NCI-H2107 (cell line): ENCODE measurements around the gene NCBP3.
"Not testable (repeated sequence)": the region's sequence is repeated elsewhere in the genome, so short reads cannot be mapped to it uniquely, and the experiment has no call there.

ENCODE experiments used
- DNase-seq: peaks from one replicate; lab custom pipeline; 2025; lab: John Stamatoyannopoulos, UW

NCBP3 gene

DNA sequence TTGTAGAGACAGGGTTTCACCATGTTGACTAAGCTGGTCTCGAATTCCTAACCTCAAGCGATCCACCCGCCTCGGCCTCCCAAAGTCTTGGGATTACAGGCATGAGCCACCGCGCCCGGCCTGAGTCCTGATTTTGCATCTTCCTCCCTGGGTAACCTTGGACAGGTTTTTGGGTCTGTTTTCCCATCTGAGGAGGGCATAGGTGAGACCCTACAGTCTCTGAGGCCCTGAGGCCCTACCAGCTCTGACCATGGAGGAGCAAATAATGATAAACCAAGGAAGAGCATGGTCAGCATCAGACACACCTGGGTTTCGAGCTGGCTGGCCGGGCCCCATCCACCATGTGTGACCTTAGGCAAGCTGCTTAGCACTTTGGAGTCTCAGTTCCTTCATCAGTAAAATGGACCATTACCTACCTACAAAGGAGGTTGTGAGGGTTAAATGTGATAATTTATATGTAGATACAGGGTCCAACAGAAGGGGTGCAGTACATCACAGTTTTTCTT, 1.2 kb upstream of the NCBP3 start:
- no peak for DNase-seq

DNA sequence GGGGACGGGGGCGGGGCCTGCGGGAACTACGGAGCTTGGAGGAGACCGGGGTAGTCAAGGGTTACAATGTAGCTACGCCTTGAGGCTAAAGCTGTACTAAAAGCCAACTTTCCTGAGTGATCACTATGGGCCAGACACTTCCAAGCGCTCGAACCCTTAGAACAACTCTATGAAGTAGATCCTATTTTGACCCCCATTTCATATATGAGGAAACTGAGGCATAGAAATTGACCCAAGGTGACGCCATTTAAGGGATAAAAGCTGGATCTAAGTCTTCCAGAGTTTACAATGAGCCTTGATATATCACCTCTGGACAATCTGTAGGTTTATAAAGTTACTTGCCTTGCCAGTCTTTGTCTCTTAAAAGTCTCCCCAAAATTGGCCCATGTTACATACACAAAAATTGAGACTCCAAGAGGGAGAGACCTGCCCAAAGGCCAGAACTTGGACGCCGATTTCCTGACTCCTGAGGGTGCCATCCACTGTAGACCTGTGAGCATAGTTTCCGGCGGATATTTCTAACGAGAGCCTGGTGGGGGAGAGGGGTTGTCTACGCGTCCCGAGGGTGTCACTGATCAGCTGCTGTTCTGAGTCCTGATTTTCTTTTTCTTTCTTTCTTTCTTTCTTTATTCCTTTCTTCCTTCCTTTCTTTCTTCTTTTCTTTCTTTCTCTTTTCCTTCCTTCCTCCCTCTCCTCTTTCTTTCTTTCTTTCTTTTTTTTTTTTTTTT, 555 bp upstream of the NCBP3 start:
- no peak for DNase-seq

DNA sequence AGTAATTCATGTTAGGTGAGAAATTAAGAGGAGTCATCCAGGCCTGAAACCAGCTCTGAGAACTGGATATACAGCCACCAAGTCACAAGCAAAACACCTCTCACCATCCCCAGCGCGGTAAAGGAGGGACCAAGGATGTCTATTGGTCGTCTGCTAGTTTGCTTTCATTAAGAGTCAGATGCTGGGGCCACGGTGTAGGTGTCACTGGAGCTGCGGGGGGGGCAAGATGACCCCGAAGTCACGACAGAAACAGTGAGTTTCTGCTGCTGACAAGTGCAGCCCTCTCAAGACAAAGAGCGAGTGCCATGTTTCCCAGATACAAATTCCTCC, 790 bp downstream of the NCBP3 start:
- no peak for DNase-seq

DNA sequence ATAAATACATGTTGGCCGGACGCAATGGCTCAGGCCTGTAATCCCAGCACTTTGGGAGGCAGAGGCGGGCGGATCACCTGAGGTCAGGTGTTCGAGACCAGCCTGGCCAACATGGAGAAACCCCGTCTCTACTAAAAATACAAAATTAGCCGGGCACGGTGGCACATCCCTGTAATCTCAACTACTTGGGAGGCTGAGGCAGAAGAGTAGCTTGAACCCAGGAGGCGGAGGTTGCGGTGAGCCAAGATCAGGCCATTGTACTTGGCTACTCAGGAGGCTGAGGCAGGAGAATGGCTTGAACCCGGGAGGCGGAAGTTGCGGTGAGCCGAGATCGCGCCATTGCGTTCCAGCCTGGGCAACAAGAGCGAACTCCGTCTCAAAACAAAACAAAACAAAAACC, 1.5 kb downstream of the NCBP3 start:
- DNase-seq, result not testable (repeated sequence)

DNA sequence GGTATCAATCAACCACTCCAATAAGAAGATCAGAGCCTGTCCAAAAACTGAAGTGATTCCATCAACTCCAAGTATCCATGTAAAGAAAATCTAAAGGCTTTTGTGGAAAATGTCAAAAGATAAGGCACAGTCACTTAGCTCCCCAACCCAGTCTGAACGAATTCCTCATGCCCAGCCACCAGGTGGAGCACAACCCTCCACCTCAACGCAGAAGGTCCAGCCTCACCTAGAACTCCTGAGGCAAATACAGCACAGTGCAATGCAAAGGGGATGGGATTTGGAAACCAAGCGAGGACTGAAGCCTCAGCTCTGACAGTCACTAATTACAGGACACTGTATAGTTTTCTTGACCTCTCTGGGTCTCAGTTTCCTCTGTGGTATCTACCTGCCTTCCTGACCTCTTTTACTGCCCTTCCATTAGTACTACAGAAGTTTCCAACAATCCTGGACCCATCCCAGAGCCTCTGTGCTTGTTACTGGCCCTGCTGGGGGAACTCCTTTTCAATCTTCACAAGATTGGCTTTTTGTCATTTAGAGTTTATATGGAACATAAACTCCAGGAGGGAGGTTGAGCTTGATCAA, 2.0 kb downstream of the NCBP3 start:
- no peak for DNase-seq

DNA sequence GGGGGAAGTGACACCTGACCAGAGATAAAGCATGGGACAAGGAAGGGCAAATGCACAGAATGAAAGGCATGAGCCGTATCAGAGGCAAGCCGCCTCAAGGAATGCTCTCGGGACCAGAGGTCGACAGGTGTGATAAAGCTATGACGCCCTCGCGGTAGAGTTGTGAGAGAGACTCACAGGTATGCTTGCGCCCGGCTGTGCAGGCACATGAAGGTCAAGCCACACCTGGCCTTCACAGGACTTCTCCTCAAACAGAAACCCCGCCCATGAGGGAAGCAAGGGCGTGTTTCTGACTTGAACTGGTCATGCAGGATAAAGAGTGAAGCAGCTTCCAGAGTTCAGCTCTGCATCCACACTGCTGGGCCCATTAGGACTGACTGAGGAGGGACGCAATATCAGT, 7.8 kb downstream of the NCBP3 start:
- no peak for DNase-seq

DNA sequence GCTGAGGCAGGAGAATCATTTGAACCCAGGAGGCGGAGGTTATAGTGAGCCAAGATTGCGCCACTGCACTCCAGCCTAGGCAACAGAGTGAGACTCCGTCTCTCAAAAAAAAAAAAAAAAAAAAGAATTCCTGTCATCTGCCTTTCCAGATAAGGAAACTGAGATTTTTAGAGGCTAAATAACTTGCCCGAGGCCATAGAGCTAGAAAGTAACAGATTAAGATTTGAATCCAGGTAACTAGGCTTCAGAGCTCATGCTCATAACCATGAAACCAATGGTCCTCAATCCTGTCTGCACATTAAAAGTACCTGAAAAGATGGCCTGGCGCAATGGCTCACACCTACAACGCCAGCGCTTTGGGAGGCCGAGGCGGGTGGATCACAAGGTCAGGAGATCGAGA, 9.5 kb downstream of the NCBP3 start:
- DNase-seq, result no peak

DNA sequence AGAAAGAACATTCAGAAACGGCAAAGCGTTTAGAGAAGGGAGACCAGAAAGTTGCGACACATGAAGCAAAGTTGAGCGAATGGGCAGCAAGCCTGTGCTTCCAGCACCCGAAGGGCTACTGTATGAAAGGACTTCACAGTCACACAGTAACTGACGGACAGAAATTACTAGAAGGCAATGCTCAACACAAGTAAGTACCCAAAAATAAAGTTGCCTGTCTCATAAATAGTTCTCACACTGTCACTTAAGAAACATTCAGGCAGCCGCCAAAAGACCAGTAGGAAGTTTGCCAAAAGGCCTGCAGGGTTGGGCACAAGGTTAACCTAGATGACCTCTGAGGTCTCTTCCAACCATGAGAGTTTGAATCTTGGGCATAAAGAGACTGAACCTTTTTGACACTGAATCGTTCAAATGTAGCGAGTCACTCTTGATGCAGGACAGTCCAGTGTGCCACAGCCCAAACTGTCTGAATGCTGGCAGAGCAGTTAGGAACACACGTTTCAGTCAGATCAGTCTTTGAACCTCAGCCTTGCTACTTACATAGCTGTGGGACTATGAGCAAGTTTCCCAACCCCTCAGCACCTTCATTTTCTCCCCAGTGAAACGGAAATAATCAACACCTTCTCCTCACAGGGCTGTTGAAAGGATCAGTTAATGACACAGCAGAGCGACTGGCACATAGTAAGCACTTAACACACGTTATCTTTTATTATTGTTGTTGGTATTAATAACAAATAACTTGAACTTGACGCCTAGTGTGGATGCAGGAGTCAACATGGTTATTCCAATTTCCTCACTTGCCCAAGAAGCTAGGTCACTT, 10.4 kb downstream of the NCBP3 start:
- DNase-seq, result no peak

DNA sequence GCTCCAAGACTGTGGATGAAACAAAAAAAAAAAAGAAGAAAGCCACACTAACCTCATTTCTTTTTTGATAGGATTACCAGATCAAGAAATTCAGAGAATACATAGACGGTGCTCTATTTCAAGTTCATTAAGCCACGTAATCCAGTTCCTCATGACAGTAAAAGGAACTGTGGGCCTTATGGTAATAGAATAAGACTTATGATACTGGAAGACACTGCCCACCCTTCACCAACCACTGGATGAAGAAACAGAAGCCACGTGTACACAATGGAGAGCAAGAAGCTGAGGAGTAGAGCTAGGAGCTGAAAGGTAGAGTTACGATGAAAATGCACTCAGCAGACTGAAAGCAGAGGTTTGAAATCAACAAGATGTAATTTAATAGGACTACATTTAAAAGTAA, 11.2 kb downstream of the NCBP3 start:
- no peak for DNase-seq

DNA sequence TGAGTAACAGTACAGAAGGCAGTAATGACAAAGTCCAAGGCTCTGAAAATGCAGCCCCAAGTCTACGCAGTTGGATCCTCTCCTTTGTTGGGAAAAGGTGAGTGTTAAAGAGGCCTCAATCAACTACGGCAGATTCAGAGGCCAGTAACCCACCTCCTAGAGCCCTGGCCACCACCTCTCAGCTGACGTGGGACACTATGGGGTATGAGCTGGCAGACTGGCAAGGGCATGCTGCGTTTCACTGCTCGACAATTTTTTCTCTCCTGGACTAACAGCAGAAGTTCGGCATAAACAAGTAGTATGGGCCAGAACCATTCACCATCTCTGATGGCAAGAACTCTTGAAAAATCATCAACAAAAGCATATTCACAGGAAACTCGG, 17.2 kb downstream of the NCBP3 start:
- DNase-seq, result no peak

DNA sequence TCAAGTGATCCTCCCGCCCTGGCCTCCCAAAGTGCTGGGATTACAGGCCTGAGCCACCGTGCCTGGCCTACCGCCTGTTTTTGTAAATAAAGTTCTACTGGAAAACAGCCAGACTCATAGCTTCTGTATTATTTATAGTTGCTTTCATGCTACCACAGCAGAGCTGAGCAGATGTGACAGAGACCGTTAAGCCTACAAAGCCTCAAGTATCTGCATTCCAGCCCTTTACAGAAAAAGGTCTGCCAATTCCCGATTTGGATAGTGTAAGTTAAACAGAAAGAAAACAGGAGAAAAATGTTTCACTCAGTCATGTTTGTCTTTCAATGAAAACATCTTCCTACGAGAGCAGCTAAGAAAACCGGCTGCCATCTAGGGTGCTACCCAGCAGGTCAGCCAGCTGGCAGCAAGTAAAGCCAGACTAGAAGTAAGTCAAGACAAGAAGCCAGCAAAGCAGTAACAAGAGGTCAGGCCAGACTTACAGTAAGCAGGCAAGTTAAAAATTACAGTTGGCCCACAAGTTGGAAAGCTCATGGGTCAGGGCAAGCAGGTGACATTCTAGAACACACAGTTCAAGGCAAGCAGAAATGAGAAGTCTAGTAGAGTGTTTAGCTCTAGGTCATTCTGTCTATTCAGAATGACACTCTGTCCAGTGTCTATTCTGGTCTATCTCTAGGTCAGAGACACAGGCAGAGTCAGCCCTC, 17.7 kb downstream of the NCBP3 start:
- DNase-seq, result no peak

DNA sequence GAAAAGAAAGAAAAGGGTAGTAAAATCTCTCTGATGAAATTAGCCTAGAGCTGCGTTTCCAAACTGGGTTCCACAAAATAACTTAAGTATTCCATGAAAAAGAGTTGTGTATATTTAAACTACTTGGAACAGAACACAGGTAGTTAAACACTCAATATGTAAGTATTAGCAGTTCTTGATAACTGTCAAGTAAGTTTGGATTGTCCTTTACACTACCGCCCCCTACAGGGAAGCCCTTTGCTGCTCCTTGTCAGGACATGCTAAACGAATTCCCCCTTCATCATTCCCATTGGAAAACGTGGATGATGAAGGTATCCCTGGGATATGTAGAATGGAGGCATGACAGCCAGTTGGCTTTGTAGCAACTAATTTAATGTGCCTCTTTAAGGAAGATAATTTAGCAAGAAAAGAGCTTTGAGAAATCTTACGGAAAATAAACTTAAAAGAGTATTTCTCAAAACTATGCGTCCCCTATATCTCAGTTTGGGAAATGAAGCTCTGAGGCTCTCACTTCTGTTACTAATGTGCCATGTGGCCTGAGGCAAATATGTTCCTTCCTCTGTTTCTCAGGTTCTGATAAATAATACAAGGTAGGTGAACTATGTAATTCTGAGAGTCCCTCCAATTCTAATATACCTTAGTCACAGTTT, 18.8 kb downstream of the NCBP3 start:
- DNase-seq, result no peak

DNA sequence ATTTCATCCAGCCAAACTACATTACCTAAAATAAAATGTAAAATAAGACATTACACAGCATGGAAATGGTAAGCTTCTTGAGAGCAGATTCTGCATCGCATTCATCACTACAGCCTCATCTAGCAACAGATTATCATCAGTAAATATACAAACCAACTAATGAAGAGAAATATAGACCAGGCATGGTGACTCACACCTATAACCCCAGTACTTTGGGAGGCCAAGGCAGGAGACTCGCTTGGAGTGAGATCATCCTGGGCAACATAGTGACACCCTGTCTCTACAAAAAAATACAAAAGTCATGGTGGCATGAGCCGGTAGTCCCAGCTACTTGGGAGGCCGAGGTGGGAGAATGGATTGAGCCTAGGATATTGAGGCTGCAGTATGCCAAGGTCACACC, 19.9 kb downstream of the NCBP3 start:
- no peak for DNase-seq

DNA sequence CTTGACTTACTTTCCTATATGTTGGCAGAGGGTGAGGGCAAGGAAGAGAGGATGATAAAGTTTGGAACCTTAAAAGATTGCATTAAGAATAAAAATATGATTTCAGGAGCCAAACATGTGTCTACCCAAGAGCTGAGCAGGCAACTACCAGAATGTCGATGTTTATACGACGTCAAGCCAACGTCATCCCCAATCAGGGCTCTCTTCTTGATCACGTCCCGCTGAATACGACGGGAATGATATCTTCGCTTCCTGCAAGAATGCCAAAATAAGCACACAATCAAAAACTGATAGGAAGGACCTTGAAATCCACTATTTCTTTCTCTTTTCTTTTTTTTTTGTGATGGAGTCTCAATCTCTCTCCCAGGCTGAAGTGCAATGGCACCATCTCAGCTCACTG, 24.9 kb downstream of the NCBP3 start:
- DNase-seq, result no peak

DNA sequence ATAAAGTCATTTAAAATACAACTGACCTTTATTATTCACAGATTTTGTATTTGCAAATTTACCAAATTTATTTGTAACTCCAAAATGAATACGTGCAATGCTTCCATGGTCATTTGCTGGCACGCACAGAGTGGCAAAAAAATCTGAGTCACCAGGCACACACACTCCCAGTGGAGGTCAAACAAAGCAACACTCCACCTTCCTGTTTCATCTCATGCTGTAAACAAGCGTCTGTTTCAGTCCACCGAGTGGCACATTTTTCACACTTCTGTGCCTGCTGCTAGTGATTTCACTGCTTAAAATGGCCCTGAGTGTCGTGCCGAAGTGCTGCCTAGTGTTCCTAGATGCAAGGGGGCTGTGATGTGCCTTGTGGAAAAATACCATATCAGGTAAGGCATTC, 27.3 kb downstream of the NCBP3 start:
- no peak for DNase-seq

DNA sequence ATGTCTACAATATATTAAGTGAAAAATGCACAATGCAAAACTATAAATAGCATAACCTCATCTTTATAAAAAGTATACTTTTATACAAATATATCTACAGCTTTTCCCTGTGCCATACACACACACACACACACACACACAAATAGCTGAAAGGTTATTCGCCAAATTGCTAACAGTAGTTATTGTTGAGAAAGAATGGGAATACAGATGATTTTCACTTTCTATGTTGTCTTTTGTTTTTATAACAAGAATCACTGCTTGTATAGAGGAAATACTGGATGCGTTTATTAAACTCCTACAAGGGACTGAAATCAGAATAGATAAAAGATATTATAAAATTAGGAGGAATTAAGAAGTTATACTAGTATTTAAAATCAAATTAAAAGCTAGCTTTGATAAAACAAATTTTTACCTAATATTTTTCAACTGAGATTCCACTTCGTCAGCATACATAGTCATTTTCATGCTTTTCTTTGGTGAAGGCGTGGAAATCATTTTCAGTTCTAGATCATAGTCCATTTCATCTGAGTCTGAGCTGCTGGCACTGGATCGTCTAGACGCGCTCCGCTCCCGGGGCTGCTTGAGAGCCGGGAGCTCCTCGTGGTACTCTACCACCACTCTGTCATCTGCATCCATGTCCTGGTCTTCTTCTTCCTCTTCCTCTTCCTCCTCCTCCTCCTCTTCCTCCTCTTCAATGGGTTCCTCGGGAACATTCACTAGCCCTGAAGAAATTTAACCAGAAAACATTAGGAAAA, 28.0 kb downstream of the NCBP3 start:
- DNase-seq, result no peak

DNA sequence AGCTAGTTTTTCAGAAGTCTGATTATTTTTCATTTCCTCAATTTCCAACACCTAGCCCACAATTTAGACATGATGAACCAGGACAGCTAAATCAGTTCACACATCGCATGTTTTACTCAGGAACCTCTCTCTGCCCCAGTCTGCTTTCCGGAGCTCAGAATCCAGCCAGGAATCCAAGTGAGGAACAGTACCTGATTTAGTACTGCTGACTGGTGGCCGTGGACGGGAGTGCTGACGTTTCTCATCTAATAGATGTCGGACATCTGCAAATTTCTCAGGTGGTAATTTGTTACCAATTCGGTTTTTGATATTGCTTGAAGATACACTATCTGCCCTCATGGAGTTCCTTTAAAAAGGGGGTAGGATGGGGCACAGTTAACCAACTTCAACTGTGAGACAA, 30.1 kb downstream of the NCBP3 start:
- DNase-seq, result no peak

DNA sequence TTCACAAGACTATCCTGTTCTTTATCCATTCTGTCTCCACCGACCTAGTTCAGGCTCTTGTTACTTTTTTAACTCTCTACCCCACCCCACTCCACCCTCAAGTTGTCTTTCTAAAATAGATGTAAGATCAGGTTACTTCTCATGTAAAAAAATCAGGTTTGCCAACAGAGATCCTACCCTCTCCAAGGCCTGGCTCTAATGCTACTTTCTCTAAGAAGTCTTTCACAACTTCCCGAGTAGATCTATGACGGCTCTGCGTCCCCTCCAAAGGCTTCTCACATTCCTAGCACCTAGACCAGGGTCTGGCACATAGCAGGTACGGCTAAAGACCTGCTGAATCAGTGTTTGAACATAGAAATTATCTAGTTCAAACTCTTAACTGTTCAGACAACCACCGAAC, 30.9 kb downstream of the NCBP3 start:
- DNase-seq, result no peak

DNA sequence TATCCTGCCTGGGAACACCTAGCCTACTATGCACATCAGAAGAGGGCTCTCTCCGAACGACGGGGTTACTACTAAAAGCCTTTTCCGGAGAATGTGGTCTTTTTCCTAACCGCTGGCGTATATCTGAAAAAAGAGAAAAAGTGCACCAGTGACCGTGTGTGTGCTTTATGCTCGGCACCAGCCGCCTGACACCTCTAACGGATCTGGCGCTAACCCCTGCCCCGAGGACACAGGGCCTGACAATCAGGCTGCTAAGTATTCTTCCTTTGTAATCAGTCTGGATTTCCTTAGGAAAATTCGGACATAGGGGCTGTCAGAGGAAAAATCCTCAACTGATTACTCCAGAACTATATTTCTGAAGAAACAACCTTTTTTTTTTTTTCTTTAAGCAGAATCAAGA, 31.7 kb downstream of the NCBP3 start:
- no peak for DNase-seq

DNA sequence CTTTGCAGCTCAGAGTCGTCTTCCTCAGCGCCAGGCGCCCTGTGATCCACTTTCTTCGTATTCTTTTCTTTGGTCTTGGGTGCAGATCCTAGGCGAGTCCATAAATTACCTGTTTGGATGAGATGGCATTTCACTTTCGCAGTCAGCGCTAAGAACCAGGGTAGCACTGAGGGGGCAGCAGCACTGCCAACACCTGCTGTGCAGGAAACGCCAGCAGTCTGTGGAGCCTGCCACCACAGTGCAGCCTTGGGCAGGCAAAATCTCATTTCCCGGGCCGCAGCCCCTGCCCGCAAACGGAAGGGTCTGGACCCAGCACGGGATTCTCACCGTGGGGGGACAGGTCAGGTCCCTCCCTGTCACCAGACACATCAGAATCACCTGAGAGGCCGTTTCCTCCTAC, 32.9 kb downstream of the NCBP3 start:
- no peak for DNase-seq

DNA sequence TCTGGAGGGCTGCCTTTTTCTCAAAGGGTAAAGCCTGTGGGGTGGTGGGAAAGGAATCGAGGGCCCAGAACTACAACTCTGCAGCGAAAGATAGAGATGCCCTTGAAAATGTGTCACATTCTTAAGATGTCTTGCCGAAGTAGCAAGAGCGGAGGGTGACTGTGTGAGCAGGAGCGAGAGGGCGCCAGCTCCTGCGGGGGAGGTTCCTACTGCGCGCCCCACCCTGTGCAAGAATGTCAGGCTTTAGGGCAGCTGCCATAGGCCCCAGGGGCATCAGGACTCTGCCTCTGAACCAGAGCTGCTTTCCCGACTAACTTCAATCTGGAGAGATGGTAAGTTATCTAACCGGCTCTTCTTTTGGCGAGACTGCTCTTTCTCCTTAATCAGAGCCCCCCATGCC, 33.3 kb downstream of the NCBP3 start:
- no peak for DNase-seq
